HT-29 (cell line): ENCODE measurements around the gene BZW1. TPM values are rescaled to one million over a fixed set of nuclear protein-coding genes. Genes with fewer than 3 reads are reported as not detected.
A peak's percentile ranks its signal among the peaks of the same experiment; 100 is the strongest.
"Not testable (repeated sequence)": the region's sequence is repeated elsewhere in the genome, so short reads cannot be mapped to it uniquely, and the experiment has no call there.

Source experiments
- DNase-seq: peaks from one replicate; pipeline ENCODE4 v3.0.0-alpha.2; 2015; ENCODE audit warnings: low spot score
- total RNA-seq: library from RNA; depleted of rRNA; stranded (reverse); fragments of >200 nt; shearing (Covaris generic); gene quantifications from 2 replicates; pipeline ENCODE4 v1.2.3, GENCODE V29; 2014

The BZW1 gene
- total RNA-seq, 1 experiment from 2014 or later: 152 TPM

GRCh38 chr2:200790185-200790584, 21.5 kb upstream of the BZW1 start:
- DNase-seq: no peak

DNA sequence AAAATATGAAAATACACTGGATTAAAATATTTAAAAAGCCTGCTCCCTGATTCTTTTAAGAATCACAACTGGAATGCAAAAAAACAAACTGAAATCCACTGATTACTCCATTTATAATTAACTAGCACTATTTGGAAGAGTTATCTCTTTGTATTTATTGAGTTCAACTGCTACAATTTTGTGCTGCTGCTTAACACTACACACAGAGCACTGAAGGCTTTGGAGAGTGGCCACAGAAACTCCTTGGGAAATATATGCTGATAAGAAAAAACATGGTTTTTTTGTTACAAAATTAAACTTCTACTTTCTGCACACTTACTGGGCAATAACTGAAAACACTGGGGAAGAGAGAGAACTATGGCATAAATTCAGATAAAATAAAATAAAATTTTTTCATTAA, 19.8 kb upstream of the BZW1 start:
- DNase-seq: no peak

GRCh38 chr2:200794143-200794542, 17.6 kb upstream of the BZW1 start:
- no peak for DNase-seq

DNA sequence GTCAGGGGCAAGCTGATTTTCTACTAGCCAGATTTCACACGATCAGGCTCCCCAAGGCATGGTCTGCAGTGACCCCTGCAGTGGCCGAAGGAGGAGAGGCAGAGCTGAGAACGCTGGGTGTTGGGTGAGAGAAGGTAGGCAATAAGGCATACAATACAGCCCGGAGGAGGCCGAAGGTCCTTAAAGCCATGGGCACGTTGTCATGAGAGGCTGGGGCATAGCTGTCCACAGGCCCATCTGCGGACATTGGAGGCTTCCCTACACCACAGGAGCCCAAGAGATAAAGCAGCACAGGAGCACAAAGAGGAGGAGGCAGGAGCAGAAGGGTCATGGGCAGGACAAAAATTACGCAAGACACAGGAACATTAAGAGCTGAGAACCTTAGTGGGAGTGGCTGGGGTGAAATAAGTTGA, 16.7 kb upstream of the BZW1 start:
- no peak for DNase-seq

DNA sequence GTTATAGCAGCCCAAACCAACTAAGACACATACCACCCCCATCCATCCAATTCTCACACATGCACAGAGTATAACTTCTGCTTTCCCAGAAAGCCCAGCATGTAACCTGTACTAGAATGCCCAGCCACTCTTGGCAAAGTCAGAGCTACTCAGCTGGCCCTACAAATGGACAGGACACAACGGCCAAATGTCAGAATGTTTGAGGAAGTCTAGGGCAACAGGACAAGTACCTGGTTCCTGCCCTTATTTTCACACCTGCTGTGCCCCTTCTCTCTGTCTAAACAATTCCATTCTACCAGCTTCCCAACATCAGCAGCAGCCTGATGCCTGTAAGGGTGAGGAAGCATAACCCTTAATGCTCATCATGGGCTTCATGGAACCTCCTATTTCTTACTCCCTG, 15.1 kb upstream of the BZW1 start:
- DNase-seq: no peak

GRCh38 chr2:200797242-200797770, 14.4 kb upstream of the BZW1 start:
- no peak for DNase-seq

GRCh38 chr2:200798514-200798913, 13.2 kb upstream of the BZW1 start:
- DNase-seq: no peak

DNA sequence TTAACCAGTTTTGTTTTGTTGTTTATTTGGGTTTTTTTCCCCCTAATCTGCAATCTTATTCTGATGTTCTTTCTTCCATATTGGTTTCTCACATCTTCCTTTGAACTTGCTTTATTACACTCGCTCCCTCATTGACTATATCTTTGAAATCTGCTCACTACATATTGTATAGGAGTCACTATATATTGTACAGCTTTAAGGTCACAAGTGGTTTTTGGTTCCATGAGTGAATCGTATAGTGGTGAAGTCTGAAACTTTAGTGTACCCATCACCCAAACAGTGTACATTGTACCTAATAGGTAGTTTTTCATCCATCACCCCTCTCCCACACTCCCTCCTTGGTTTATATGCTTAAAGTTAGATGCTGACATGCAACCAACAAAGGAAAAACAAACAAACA, 11.3 kb upstream of the BZW1 start:
- DNase-seq: no peak

DNA sequence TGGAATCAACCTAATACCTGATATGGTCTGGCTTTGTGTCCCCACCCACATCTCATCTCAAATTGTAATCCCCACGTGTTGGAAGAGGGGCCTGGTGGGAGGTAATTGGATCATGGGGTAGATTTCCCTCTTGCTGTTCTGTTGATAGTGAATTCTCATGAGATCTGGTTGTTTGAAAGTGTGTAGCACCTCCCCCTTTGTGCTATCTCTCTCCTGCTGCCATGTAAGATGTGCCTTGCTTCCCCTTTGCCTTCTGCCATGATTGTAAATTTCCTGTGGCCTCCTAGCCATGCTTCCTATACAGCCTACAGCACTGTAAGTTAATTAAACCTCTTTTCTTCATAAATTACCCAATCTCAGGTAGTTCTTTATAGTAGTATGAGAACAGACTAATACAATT, 10.3 kb upstream of the BZW1 start:
- not testable (repeated sequence) for DNase-seq

GRCh38 chr2:200809506-200810251, 2.0 kb upstream of the BZW1 start:
- no peak for DNase-seq

- DNase-seq: peak; percentile 45
Observed at GRCh38 chr2:200810252-200810997, 1.3 kb upstream of the BZW1 start.

DNA sequence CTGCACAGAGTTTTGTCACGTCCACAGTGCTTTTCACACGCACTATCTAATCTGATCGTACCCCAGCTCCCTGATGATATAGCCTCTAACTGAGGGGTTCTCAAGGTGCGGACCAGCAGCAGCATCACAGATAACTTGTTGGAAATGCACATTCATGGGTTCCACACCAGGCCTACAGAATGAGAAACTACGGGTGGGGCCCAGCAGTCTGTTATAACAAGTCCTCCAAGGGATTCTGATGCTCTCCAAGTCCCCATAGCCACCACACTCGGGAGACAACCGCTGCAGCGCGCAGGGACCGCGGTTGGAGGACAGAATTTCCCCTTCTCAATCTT, 745 bp upstream of the BZW1 start:
- no peak for DNase-seq

GRCh38 chr2:200812122-200813022, 662 bp downstream of the BZW1 start:
- DNase-seq: peak; percentile 87

DNA sequence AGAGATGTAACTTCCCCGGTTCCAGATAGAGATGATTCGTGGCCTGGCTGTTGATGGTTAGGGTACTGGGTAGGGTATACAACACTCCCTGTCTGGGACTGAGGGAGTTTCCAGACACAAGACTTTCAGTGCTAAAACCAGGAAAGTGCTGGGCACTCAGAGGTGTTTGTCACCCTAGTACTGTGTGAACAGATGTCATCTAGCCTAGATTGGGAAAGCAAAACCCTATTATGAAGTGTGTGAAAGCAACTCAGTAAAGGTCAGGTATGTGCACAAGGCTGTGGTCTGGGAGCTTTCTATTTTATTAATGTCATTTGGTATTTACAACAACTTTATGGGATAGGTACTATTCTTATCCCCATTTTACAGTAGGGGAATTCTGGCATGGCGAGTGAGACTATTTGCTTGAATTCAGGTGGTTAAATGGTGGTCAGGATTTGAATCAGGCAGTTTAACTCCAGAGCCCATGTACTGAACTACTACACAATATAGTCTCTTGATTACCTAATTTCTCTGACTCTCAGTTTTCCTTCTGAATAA, 2.6 kb downstream of the BZW1 start:
- DNase-seq: no peak

- no peak for DNase-seq
Observed at GRCh38 chr2:200814917-200815316, 3.2 kb downstream of the BZW1 start.

- DNase-seq: not testable (repeated sequence)
Observed at GRCh38 chr2:200818732-200819131, 7.0 kb downstream of the BZW1 start.

DNA sequence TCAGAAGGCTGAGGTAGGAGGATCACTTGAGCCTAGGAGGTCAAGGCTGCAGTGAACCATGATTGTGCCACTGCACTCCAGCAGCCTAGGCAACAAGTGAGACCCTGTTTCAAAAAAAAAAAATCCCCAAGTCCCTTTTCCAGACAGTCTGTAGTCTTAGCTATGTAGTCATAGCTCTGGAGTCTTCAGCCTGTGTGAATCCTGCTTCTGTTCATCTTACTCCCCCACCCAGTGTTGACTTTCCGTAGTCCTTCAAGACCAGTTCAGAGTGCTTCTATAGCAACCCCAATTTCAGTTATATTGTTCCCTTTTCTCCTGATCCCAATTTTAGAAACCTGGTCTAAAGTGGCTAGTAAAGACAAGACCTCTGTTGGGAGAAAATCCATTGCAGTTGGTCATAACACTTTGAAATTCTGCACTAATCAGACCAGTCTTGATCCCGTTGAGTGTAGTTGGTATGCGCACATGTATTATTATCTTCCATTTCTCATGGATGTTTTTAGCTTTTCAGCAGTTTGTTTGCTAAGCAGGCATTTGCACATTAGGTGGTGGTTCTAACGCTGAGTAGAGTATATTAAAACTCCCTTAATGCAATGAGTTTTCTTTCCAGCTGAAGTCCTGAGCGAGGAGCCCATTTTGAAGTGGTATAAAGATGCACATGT, 9.0 kb downstream of the BZW1 start:
- no peak for DNase-seq

DNA sequence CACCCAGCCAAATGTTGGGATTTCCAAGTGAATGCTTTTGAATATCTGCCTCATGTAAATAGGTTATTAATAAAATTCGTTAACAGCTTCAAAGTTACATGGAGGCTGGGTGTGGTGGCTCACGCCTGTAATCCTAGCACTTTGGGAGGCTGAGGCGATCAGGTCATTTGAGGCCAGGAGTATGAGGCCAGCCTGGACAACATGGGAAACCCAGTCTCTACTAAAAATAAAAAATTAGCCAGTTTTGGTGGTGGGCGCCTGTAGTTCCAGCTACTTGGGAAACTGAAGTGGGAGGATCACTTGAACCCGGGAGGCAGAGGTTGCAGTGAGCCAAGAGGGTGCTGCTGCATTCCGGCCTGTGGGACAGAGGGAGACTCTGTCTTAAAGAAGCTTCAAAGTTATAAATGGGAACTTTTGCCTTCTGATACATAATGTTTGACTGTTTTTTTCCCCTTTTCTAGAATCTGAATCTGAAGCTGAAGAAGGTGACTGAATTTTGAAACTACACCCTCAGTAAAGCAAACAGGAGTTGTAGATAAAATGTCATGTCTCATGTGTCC, 10.1 kb downstream of the BZW1 start:
- no peak for DNase-seq

GRCh38 chr2:200828104-200828503, 16.4 kb downstream of the BZW1 start:
- no peak for DNase-seq

GRCh38 chr2:200828572-200829257, 17.0 kb downstream of the BZW1 start:
- no peak for DNase-seq
